Fibroblast of the aortic adventitia (primary cell): ENCODE measurements around the gene KRT81. TPM values are rescaled to one million over a fixed set of nuclear protein-coding genes. Genes with fewer than 3 reads are reported as not detected.

Experiments
- DNase-seq: peaks from one replicate; pipeline ENCODE4 v3.0.0-alpha.2; 2010; ENCODE audit warnings: low read depth
- H3K4me3 ChIP-seq: 2 replicates; pipeline ENCODE4 v1.5.1; 2011; ENCODE audit warnings: low read depth, mild to moderate bottlenecking, control low read depth, low read length, moderate library complexity
- total RNA-seq: library from RNA; depleted of rRNA; stranded (reverse); fragments of >200 nt; gene quantifications from 2 replicates; pipeline ENCODE4 v1.2.3, GENCODE V29; 2012; ENCODE audit warnings: low replicate concordance
- TF ChIP-seq, protein P1 (sequence below): IDR thresholded peaks from 2 replicates; pipeline ENCODE4 v1.5.1; 2011; ENCODE audit warnings: mild to moderate bottlenecking, low read length, control low read depth, inconsistent platforms; ENCODE audit not compliant: insufficient read depth

KRT81 gene
- total RNA-seq, 1 donor = not detected

DNA sequence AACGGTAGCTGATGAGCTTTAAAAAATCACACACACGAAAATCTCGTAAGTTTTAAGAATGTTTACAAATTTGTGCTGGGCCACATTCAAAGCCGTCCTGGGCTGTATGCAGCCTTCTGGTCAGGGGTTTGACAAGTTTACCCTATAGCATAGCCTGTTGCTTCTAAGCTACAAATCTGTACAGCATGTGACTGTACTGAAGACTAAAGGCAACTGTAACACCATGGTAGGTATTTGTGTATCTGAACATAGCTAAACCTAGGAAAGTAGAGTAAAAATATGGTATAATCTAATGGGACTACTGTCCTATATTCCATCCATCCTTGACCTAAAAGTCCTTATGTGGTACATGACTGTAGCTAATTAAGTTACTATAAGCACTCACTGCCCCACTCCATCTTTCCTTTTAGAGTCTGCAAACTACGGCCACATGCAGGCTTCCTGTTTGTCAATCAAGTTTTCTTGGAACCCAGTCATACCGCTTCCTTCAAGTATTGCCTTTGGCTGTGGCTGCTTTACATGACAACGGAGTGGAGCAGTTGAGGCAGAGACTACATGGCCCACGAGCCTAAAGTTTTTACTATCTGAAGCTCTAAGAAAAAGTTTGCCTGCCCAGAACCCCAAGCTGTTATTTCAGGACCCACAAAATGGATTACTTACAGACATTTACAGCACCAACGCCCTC is 39.8 kb downstream of the KRT81 start:
- no peak overlapping the region for H3K4me3 ChIP-seq
- TF ChIP-seq, protein P1, sequence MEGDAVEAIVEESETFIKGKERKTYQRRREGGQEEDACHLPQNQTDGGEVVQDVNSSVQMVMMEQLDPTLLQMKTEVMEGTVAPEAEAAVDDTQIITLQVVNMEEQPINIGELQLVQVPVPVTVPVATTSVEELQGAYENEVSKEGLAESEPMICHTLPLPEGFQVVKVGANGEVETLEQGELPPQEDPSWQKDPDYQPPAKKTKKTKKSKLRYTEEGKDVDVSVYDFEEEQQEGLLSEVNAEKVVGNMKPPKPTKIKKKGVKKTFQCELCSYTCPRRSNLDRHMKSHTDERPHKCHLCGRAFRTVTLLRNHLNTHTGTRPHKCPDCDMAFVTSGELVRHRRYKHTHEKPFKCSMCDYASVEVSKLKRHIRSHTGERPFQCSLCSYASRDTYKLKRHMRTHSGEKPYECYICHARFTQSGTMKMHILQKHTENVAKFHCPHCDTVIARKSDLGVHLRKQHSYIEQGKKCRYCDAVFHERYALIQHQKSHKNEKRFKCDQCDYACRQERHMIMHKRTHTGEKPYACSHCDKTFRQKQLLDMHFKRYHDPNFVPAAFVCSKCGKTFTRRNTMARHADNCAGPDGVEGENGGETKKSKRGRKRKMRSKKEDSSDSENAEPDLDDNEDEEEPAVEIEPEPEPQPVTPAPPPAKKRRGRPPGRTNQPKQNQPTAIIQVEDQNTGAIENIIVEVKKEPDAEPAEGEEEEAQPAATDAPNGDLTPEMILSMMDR = no peak
- DNase-seq = no peak

DNA sequence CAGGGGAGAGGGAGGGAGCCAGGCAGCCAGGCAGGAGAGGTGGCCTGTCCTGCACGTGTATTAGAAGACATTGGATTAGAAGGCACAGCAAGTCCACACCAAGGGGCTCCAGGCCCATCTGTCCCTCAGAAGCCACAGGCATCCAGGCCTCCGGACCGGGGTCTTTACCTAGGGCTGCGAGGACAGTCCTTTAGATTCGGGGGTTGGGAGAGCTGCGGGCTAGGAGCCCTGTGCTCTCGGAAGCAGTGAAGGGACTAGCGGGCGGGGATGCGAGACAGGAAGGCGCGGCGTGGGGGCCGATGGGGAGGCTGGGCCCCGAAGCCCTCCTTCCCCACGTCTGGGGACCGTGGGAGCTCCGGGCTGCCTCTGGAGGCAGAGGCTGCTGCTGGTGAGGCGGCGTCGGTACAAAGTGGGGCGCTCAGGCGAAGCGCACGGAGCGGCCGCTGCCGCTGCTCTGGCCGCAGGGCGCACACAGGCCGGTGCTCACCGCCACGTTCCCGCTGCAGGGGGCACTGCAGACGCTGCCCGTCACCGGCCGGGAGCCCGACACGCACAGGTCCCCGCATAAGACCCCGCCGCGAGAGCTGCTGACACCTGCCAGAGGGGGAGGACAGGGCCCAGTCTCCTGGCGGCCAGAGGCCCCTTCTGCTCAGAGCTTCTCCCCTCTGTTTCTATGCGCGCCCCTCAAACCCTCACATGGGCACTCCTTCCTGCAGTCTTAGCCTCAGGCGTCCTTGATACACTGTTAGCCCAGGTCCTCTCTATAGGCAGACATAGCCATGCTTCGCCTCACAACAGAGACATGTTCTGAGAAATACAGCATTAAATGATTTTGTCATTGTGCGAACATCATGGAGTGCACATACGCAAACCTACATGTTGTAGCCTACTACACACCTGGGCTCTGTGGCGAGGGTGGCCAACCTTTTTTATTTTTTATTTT is 41.0 kb downstream of the KRT81 start:
- no peak for DNase-seq
- TF ChIP-seq, protein P1 = no peak
- no peak overlapping the region for H3K4me3 ChIP-seq

DNA sequence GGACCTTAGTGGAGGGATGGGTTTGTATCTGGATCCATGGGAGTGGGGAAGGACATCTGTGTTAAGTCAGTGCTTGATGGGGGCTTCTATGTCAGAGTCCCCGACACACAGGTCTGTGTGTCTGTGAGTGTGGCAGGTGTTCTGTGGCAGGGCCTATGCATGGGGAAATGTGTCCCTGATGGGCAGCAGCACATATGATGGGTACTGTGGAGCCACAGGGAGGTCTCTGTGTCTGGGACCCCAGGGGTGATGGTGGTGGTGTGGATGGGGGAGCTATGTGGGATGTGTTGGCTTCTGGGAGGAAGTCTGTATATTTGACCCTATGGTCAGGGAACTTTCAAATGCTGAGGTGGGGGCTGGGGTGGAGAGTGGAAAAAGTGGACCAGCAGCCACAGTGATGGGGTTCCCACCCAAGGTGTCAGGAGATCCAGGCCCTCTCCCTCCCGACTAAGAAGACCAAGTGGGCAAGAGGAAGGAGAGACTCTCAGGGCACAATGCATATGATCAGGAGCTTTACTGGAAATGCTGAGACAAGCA is 41.8 kb downstream of the KRT81 start:
- no peak overlapping the region for H3K4me3 ChIP-seq
- DNase-seq = no peak
- TF ChIP-seq, protein P1 = no peak

DNA sequence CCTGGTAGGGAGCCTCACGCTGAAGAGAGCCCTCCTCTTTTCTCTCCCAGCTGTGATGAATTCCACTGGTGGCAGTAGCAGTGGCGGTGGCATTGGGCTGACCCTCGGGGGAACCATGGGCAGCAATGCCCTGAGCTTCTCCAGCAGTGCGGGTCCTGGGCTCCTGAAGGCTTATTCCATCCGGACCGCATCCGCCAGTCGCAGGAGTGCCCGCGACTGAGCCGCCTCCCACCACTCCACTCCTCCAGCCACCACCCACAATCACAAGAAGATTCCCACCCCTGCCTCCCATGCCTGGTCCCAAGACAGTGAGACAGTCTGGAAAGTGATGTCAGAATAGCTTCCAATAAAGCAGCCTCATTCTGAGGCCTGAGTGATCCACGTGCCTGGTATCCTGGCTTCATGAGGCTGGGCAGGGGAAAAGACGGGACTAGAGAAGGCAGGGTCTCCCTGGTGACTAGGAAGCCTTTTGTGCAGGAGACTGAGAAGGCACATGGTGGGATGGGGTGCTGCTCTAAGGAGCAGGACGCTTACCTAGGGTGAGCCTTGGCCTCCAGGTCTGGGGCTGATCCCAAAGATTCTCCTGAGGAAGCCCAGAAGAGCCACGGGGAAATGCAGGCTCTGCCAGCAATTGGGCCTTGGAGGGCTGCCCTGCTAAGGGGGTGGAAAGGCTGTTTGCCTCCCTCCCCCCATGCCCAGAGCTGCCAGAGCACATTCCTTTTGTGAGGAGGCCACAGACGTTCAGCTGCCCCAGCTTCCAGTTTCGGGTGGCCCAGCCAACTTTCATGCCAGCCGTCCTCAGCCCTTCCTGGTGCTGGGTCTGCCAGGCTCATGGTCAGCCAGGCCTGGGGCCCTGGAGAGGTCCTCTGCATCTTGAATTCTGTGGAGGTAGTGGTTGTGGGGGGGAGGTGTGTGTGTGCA is 42.5 kb downstream of the KRT81 start:
- TF ChIP-seq, protein P1 = no peak
- DNase-seq = peak; percentile 36
- H3K4me3 ChIP-seq = no peak overlapping the region

DNA sequence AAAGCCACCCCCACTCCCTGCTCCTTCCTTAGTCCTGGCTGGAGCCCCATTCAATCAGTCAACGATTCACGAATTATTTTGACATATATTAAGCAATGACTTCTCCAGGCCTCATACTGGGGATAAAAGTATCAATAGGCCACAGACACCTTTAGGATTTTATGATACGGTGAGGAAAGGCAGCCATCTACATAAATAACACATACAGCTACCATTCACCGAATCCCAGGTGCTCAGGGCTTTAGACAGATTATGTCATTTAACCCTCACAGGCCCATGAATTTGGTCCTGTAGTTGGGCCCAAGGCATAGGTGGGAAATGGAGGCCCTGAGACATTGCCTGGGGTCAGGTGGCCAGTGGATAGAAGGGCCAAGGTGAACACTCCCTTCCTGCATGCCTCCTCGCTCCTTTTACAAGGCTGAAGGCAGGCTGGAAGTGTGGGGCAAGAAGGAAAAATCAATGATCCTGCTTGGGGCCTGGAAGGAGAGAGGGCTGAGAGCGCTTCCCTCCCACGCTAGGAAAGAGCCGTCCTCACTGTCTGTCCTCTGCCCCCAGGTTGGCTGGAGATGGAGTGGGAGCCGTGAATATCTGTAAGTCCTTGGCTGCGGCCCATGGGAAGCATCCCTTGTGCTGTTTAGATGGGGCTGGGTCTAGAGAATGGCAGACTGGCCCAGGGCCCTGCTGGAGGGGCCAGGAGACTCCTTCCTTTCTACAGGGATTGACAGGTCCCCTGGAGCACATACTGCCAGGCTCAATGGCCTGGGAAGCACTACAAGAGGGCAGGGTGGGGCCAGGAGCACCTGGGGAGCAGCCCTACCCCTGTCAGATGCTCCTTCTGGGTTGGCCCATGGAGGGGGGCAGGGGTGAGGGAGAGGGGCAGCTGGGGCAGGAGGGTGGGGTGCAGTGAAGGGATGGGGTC is 43.5 kb downstream of the KRT81 start:
- H3K4me3 ChIP-seq = no peak overlapping the region
- TF ChIP-seq, protein P1 = no peak
- no peak for DNase-seq
